Measurements from ENCODE around the gene MITF. TPM values are rescaled to one million over a fixed set of nuclear protein-coding genes. Genes with fewer than 3 reads are reported as not detected.

The MITF gene
- polyA plus RNA-seq, 1 donor from 2014 or later, result not detected

GRCh38 chr3:69743975-69744906, 5.0 kb downstream of the MITF start:
- Histone ChIP-seq H3K79me2 (replicated peaks; ENCODE audit: insufficient read depth, low read length) (no peaks in the 10 kb centered on the region), H3K27me3 (ENCODE audit: insufficient read depth, low read depth, low read length) (peaks cover 33% of the 10 kb centered on the region), H3K4me2 (ENCODE audit: low read length) (no peak overlapping the region), H3K9me3 (ENCODE audit: low read length) (no peaks in the 10 kb centered on the region), H3K9me2 (ENCODE audit: insufficient read depth, low read length) (no peaks in the 10 kb centered on the region), H4K20me1 (ENCODE audit: insufficient read depth) (no peaks in the 10 kb centered on the region), H3F3A (ENCODE audit: insufficient read depth, low read length, poor library complexity, severe bottlenecking) (no peaks in the 10 kb centered on the region), H3K36me3 (ENCODE audit: insufficient read depth, low read length) (no peaks in the 10 kb centered on the region), H2AFZ (ENCODE audit: low read depth, low read length) (no peak overlapping the region), H3K27ac (ENCODE audit: low read length) (no peak overlapping the region), H3K9ac (ENCODE audit: low read length) (no peak overlapping the region), H3K4me3 (ENCODE audit: low read length) (no peak overlapping the region)
- TF ChIP-seq EZH2 (IDR thresholded peaks at IDR 0.05; ENCODE audit: borderline replicate concordance, insufficient read depth, low read length, poor library complexity, severe bottlenecking) (no peak), TAF1 (IDR thresholded peaks at IDR 0.05; ENCODE audit: low read depth) (no peak), REST (IDR thresholded peaks at IDR 0.05; ENCODE audit: borderline replicate concordance) (no peak), POLR2AphosphoS5 (IDR thresholded peaks at IDR 0.05) (no peak), SMC3 (conservative IDR thresholded peaks at IDR 0.05; ENCODE audit: poor library complexity) (no peak), EP300 (conservative IDR thresholded peaks at IDR 0.05; ENCODE audit: poor library complexity, severe bottlenecking) (no peak), MXI1 (conservative IDR thresholded peaks at IDR 0.05; ENCODE audit: poor library complexity, severe bottlenecking) (no peak), RAD21 (conservative IDR thresholded peaks at IDR 0.05) (no peak), CTCF (IDR thresholded peaks at IDR 0.05; ENCODE audit: poor library complexity, severe bottlenecking) (no peak)

GRCh38 chr3:69745505-69745904, 6.2 kb downstream of the MITF start:
- Histone ChIP-seq H3K9me2 (ENCODE audit: insufficient read depth, low read length) (no peaks in the 10 kb centered on the region), H3K27me3 (ENCODE audit: insufficient read depth, low read depth, low read length) (peaks cover 20% of the 10 kb centered on the region), H3K4me3 (ENCODE audit: low read length) (no peak overlapping the region), H4K20me1 (ENCODE audit: insufficient read depth) (no peaks in the 10 kb centered on the region), H3K9ac (ENCODE audit: low read length) (no peak overlapping the region), H3K4me2 (ENCODE audit: low read length) (no peak overlapping the region), H3F3A (ENCODE audit: insufficient read depth, low read length, poor library complexity, severe bottlenecking) (no peaks in the 10 kb centered on the region), H3K27ac (ENCODE audit: low read length) (no peak overlapping the region), H2AFZ (ENCODE audit: low read depth, low read length) (no peak overlapping the region), H3K36me3 (ENCODE audit: insufficient read depth, low read length) (no peaks in the 10 kb centered on the region), H3K9me3 (ENCODE audit: low read length) (no peaks in the 10 kb centered on the region), H3K79me2 (replicated peaks; ENCODE audit: insufficient read depth, low read length) (no peaks in the 10 kb centered on the region)
- TF ChIP-seq TAF1 (IDR thresholded peaks at IDR 0.05; ENCODE audit: low read depth), result no peak
- no peak for TF ChIP-seq CTCF (IDR thresholded peaks at IDR 0.05; ENCODE audit: poor library complexity, severe bottlenecking)
- TF ChIP-seq RAD21 (conservative IDR thresholded peaks at IDR 0.05), result no peak
- TF ChIP-seq SMC3 (conservative IDR thresholded peaks at IDR 0.05; ENCODE audit: poor library complexity), result no peak
- no peak for TF ChIP-seq REST (IDR thresholded peaks at IDR 0.05; ENCODE audit: borderline replicate concordance)
- no peak for TF ChIP-seq POLR2AphosphoS5 (IDR thresholded peaks at IDR 0.05)
- no peak for TF ChIP-seq MXI1 (conservative IDR thresholded peaks at IDR 0.05; ENCODE audit: poor library complexity, severe bottlenecking)
- TF ChIP-seq EZH2 (IDR thresholded peaks at IDR 0.05; ENCODE audit: borderline replicate concordance, insufficient read depth, low read length, poor library complexity, severe bottlenecking), result no peak
- TF ChIP-seq EP300 (conservative IDR thresholded peaks at IDR 0.05; ENCODE audit: poor library complexity, severe bottlenecking), result no peak
